ENCODE results near the gene ANKFY1.
A peak's percentile ranks its signal among the peaks of the same experiment; 100 is the strongest.

The ANKFY1 gene, protein sequence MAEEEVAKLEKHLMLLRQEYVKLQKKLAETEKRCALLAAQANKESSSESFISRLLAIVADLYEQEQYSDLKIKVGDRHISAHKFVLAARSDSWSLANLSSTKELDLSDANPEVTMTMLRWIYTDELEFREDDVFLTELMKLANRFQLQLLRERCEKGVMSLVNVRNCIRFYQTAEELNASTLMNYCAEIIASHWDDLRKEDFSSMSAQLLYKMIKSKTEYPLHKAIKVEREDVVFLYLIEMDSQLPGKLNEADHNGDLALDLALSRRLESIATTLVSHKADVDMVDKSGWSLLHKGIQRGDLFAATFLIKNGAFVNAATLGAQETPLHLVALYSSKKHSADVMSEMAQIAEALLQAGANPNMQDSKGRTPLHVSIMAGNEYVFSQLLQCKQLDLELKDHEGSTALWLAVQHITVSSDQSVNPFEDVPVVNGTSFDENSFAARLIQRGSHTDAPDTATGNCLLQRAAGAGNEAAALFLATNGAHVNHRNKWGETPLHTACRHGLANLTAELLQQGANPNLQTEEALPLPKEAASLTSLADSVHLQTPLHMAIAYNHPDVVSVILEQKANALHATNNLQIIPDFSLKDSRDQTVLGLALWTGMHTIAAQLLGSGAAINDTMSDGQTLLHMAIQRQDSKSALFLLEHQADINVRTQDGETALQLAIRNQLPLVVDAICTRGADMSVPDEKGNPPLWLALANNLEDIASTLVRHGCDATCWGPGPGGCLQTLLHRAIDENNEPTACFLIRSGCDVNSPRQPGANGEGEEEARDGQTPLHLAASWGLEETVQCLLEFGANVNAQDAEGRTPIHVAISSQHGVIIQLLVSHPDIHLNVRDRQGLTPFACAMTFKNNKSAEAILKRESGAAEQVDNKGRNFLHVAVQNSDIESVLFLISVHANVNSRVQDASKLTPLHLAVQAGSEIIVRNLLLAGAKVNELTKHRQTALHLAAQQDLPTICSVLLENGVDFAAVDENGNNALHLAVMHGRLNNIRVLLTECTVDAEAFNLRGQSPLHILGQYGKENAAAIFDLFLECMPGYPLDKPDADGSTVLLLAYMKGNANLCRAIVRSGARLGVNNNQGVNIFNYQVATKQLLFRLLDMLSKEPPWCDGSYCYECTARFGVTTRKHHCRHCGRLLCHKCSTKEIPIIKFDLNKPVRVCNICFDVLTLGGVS

DNA sequence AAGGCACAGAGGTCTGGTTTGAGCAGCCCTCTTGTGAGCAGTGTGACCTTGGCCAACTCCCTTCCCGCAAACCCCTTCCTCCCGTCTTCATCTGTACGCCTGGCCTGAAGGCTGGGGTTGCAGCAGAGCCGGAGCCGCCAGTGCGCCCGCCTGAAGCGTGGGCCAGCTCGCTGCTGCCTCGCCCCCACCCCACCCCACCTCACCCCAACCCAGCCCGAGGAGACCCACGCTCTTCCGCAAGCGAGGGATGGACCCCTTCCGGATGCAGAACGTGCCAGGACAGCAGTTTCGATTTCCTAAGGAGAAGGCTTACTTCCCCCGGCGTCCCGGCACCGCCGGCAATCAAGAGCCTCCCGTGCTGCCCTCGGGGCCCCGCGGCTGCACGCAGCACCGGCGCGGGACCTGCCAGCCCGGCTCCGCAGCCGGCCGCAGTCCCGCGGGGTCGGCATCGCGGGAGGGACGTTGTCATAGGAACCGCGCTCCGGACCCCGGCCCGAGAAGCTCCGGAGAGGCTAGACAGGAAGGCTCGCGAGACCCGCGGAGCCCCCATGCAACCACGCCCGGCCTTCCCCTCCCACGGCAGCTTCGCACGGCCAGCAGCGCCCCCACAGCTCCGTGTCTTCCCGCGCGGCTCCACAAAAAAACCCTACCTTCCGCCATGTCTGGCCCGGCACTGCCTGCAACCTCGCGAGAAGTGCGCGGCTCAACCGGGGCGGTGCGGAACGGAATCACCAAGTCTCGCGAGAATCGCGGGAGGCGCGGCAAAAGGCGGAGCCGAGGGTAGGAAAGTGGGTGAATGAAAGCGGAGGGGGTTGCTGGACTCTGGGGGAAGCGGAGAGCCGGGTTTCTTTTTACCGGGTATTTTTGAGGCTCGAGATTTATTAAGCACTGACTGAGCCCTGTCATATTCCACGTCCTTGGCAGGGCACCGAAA is at the start of gene ANKFY1:
ANKFY1 (minus strand) TSS at position 698 of the 934 bp plus-strand sequence; CDS start at position 660, 38 bp downstream.
- DNase-seq = peak; percentile 45 to 97 (median 89)

DNA sequence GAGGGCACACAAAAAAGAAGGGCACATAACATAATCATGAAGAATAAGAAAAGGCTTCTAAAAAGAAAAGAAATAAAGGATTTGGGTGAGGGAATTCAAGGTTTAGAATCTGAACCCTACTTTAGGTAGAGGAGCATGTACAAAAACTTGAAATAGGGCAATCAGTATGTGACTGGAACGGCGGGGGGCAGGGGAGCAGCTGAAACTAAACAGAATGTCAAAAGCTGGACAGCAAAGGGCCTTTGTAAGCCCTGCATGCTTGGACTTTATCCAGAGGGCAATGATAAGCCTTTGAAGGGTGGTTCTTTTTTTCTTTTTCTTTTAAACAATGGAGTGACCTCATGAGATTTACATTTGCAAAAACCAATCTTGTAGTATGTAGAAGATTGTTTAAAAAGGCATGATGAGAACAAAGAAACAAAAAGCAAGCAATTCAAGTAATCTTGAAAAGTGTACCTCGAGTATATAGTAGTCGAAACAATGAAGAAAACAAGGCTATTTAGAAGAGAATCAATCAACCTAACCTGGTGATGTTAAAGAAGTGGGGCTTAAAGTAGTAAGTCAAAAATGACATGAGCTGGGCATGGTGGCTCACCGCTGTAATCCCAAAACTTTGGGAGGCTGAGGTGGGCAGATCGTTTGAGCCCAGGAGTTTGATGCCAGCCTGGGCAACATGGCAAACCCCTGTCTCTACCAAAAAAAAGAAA is 46.7 kb upstream of the ANKFY1 start:
- peak in 20 of 51 donors; percentile 4 to 47 (median 24) for DNase-seq

DNA sequence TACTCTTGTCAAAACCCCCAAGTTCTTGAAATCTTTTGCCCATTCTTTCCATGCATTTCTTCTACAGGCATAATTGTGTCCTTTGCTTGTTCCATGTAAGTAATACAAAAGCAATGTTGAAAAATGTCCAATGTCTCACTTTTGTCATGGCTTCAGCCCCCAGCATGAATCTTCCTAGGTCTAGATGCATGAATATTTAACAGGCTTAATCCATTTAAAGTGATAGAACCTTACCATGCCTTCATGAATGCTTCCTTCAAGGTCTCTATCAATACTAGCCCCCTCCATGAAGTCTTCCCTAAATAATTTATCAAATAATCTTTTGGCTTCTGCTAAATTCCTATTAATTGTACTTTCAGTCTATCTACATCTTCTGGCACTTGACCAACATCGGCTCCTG is 46.1 kb upstream of the ANKFY1 start:
- DNase-seq = no peak

DNA sequence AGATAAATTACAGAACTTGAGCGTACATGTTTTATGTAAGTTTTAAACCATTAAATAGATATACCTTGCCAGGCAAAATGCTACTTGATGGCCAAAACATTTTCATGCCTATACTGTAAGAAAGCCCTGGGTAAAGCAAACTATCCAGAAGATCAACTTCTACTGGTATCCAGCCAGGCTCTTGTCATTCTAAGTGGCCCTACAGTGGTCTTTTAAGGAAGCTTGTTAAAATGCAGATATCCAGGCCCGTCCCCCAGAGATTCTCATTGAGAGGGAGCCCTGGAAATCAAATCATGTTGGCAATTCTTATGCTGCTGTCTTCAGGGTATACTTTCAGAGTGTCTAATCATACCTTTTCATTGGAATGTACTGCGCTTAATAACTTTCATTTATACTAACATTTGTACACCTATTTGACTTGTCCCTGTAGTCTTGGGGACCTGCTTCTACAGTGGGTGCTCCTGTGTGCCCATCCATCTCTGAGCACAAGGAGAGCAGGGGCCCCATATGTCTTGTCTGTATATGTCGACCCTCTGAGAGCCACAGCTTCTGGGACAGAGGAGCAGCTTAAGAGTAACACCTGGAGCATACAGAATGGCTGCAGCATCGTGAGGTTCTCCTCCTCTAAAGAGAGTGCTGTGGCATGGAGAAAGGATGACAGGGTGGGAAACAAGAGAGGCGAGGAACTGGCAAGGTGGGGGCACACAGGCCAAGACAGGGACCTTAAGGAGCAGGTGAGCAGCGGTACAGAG is 43.6 kb upstream of the ANKFY1 start:
- no peak for DNase-seq

DNA sequence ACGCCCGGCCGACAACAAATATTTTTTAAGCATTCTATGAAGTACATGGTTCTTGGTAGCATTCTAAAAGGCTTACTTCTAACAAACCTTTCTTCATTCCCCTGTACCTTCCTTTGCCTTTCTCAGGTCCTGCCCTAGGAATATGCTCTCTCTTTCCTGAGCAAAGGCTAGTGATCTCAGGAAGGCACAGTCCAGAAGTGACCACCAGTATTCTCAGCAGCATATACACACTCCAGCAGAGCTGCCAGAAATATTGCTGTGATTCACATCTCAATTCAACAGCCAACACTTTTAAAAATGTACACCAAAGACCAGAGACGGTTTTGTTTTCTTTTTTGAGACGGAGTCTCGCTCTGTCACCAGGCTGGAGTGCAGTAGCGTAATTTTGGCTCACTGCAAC is 41.4 kb upstream of the ANKFY1 start:
- DNase-seq = no peak

DNA sequence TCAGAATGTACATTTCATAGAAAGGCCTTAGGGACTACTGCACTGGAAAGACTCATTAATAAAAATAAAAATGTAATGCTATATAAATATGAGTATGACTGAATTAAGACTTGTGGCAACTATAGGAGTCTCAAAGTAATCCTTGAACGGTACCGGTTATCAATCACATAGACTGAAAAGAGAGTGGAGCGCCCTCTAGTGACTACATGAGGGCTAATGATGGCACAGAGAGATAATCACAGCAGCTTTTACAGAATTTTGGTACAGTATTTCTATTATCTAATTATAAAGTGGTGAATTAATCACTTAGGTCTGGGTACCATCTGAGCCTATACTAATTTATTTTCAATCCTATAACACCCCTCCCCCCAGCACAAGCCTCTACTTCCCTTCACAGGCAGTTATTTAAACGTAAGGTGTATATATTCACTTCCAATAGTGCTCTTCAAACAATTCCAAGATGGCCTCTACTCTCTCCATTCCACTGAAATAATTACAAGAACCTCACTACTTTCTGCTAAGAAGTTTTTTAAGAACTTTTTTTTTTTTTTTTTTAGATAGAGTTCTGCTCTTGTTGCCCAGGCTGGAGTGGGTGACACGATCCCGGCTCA is 40.7 kb upstream of the ANKFY1 start:
- DNase-seq = peak in 18 of 51 donors; percentile 3 to 75 (median 16)

DNA sequence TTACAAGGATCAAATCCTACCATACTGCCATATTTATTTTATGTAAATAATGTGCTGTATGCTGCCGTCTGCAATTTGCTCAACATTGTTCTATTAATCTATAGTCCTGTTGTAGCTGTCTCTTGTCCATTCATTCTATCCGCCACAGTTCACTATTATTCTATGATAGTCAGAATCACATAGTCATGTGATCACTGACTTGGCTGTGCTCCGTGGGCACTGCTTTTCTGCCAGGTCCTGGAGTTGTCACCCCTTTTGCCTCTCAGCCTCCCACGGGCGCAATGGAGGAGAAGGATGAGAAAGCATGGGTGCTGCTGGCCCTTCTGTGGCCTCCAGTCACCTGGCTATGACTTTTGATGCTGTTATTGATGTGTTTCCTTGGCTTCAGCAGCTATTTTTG is 37.3 kb upstream of the ANKFY1 start:
- DNase-seq = peak in 42 of 51 donors; percentile 4 to 74 (median 40)

DNA sequence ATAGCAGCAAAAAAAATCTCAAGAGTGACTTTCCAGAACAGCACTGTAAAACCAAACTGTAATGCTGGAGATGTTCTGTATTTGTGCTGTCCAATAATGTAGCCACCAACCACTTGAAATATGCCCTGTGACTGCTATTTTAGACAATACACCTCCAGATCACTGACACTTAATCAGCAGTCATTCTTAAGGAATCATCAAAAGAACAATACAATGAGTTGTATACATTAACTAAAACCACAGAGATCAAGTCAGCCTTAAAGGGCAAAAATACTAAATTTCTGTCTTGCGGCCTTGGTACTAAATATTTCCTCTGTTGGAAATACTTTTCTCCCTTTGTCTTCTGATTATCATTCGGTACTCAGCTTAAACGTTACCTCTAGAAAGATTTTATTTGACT is 33.6 kb upstream of the ANKFY1 start:
- DNase-seq = no peak

DNA sequence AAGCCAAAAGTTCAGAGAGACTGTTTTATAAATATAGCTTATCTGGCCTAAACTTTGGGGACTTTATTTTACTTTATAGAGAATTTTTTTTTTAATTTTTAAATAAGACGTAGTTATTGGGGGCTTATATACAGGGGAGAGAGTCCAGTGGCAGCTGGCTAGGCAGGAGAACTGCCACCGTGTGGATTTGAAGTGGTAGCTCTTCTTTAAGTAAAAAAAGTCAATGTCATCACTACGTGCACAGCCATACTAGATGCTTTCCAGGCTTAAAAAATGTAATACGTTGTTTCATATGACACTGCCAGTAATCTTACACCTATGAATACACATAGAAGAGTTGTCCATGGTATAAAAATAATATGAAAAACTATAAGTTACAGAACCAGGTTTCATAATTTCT is 31.9 kb upstream of the ANKFY1 start:
- no peak for DNase-seq

DNA sequence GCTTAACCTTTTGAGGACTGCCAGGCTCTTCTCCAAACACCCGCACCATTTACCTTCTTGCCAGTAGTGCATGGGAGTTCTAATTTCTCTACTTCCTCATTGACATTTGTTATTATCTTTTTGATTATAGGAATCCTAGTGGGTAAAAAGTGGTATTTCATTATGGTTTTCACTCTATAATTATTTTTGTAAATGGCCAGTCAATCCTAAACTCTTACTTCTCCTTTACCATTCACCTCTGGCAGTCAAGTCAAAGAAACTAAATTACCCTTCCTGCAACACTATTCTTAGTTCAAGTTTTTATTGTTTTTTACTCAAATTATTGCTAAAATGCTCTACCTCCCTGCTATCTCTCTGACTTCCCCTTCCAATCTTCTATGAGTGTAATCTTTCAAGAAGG is 29.8 kb upstream of the ANKFY1 start:
- DNase-seq = no peak

DNA sequence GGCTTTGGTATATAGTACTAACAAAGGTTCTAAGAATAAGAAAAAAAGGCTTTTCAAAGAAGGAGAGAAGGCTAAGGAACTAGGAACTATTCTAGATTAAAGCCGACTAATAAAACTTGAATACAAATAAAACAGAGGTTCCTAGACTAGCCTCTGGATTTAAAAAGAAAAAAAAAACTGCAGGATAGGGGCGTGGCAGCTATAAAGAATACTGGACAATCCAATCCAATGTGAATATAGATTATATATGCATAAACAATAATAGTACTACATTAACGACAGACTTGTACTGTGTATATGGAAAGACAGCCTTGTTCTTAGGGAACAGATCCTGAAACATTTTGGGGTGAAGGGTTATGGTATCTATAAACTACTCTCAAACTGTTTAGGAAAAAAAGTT is 23.9 kb upstream of the ANKFY1 start:
- no peak for DNase-seq

DNA sequence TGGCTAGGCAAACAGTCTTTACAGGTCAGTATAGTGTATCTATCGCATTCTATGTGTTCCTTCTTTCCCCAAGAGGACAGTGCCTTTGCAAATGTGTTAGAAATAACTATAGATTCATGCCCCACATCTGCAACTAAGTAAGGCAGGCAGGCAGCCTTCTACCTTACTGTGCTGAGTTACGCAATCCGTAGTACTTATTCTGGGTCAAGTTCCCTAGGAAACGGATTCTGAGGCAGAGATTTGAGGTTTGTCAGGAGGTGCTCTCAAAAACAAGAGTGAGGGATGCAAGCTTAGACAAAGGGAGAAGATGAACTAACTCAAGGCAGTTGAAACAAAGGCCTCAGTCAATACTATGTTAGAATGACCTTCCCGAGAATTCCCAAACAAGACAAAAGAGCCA is 12.7 kb upstream of the ANKFY1 start:
- peak in 1 of 51 donors; percentile 24 for DNase-seq

DNA sequence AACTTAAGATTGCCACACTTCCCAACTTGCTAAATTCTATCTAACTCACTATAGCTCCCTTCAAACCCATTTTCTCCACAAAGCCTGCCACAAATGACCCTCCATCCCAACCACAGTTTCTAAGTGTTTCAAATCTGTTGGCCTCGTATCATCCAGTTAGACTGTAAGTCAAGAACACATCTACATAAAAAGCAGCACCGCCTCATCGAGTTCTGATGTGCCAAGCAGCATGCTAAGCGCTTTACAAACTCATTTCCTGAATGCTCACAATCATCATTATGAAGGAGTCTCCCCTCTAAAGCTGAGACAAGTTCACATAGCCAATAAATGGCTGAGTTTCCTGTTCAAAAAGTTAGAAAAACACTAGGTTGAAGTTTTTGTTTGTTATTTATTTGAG is 9.2 kb upstream of the ANKFY1 start:
- DNase-seq = no peak

DNA sequence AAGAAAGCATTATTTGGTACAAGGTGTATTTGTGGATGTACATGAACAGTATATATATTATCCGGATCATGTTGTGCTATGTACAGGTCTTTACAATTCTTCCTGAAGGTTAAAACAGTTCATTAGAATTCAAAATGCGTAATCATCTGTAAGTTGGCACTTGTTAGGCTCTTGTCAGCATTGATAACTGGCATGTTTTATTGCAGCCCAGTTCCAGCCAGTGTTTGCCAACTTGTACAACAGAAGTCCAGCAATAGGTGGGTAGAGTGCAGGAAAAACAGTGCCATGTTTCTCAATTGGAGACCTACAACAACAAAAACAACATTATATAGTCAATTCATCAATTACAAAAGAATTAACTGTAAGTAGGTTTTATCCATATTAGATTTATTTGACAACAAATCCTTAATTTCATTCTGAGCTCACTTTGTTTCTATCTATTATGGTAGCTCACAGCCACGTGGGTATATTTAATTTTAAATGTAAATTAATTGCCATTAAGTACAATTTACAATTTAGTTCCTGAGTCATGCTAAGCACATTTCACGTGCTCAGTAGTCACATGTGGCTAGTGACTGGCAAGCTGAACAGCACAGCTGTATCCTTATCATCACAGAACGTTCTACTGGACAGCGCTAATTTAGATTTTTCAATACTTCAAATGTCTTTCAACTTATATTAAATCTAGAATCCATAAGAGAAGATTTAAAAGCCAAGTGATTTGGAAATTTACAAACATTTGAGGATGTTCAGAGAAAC is 8.6 kb upstream of the ANKFY1 start:
- peak in 5 of 51 donors; percentile 3 to 23 (median 6) for DNase-seq

DNA sequence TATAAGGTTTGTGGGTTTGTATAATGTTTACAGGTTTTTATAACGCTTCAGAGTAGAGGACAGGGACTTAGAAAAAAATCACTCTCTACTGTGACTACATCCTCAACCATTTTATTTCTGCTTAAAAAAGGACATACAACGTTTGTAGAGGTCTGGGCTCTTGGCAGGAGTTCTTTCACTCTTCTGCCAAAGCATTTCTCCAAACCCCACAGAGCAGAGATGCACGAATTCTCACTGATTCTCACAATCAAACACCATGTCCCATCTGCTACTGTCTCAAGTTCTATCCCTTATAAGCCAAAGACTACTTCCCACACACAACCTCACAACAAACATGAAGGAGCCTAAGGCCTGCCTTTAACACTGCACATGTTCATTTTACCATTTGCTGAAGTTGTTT is 7.0 kb upstream of the ANKFY1 start:
- DNase-seq = peak in 1 of 51 donors; percentile 7

DNA sequence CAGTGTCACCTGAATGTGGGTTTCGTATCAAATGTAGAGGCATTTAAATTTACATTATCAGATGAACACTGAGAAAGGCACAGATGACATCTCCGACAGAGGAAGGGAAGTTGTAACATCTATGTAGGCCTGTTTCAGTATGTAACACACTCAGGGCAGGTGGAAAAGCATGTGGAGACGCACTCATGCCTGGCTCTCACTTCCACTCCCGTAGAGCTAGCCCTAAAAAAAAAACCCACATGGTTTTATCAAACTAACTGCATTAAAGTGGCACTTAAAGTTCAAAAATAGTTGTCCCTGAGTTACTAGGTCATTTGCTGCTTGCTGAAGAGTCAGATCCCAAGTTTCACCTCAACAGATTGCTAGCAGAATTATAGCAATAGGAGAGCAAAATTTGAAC is 6.1 kb upstream of the ANKFY1 start:
- DNase-seq = no peak

DNA sequence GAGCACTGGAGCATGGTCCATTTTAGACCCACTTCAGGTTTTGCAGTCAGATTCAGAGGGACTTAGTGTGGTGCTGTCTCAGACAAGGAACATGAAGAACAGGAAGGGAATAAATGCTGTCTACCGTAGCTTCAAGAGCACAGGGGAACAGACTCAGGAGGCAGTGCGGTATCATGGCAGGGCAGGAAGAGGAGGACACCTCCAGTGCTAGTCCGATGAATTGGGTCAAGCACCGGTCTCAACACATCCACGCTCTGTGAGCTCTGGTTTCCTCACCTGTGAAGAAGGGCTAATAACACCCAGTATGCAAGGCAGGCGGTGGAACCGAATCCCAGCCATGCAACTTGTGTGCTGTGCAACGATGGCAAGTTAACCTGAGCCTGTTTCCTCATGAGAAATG is 3.6 kb upstream of the ANKFY1 start:
- DNase-seq = no peak

DNA sequence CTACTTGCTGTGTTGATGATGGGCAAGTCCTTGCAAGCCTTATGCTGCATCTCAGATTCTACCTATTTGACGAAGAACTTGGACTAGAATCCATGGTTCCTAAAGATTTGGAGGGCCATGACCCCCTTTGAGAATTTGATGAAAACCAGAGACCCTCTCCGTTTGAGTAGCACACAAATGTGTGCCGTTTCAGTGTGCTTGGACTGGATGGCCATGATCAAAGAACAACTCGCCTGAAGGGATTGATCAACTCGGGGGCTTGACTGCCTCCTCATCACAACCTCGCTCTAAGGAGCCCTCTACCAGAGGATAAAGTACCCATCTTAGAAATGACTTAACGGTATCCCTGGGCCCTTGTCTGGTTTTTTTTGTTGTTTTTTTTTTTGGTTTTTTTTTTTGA is 2.8 kb upstream of the ANKFY1 start:
- no peak for DNase-seq
